OCI-LY1 (cell line): ENCODE data around the gene CDH4.

Source experiments
- EZH2 ChIP-seq: fragments of 200-600 bp; sonication (generic), shearing (Covaris generic); IDR thresholded peaks from 2 replicates; pipeline ENCODE4 v1.8.0; 2017; ENCODE audit warnings: borderline replicate concordance, mixed run types, mild to moderate bottlenecking, antibody characterized with exemption, low read length, moderate library complexity, mixed read lengths
- TF ChIP-seq, protein P1 (sequence below): fragments of 200-600 bp; sonication (generic), shearing (Covaris generic); IDR thresholded peaks from 2 replicates; pipeline ENCODE4 v1.5.1; 2017; ENCODE audit warnings: mild to moderate bottlenecking, antibody characterized with exemption, low read length, moderate library complexity, mixed read lengths

DNA sequence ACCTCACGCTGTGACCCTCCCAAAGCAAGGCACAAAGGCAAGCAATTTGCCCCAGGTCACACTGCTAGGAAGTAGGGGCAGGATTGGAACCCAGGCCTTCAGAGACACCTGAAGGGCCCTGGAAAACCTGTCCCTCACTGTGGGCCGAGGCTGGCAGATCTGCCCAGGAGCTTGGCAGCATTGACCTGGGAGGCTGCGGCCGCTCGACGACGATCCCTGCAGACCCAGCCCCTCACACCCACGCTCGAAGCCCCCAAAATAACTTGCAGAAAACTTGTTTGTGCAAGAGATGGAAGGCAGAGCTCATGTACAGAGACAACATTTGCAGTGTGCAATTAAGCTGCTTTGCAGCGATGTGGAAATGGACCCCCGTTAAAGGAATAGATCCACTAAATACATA, 562.2 kb downstream of the CDH4 start:
- TF ChIP-seq, protein P1, sequence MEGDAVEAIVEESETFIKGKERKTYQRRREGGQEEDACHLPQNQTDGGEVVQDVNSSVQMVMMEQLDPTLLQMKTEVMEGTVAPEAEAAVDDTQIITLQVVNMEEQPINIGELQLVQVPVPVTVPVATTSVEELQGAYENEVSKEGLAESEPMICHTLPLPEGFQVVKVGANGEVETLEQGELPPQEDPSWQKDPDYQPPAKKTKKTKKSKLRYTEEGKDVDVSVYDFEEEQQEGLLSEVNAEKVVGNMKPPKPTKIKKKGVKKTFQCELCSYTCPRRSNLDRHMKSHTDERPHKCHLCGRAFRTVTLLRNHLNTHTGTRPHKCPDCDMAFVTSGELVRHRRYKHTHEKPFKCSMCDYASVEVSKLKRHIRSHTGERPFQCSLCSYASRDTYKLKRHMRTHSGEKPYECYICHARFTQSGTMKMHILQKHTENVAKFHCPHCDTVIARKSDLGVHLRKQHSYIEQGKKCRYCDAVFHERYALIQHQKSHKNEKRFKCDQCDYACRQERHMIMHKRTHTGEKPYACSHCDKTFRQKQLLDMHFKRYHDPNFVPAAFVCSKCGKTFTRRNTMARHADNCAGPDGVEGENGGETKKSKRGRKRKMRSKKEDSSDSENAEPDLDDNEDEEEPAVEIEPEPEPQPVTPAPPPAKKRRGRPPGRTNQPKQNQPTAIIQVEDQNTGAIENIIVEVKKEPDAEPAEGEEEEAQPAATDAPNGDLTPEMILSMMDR: no peak
- TF ChIP-seq EZH2: no peak
